GM18858 (cell line): ENCODE results near the gene UPK2.

ENCODE experiments used
- ATAC-seq: cut with Tn5 transposase; IDR thresholded peaks from one replicate; pipeline ENCODE4 v1.9.1; 2021; ENCODE audit not compliant: unreplicated experiment

UPK2 gene

GRCh38 chr11:118917481-118918127 lies 38.5 kb upstream of the UPK2 start:
- no peak for ATAC-seq

GRCh38 chr11:118918128-118918685 lies 37.9 kb upstream of the UPK2 start:
- ATAC-seq: no peak

- ATAC-seq: no peak
Measured at GRCh38 chr11:118918686-118919280, 37.3 kb upstream of the UPK2 start.

GRCh38 chr11:118921121-118921928 lies 34.8 kb upstream of the UPK2 start:
- no peak for ATAC-seq

GRCh38 chr11:118921929-118922744 lies 34.0 kb upstream of the UPK2 start:
- no peak for ATAC-seq

GRCh38 chr11:118922745-118923627 lies 33.1 kb upstream of the UPK2 start:
- ATAC-seq: no peak

- ATAC-seq: no peak
Measured at GRCh38 chr11:118923721-118924587, 32.1 kb upstream of the UPK2 start.

- no peak for ATAC-seq
Measured at GRCh38 chr11:118924591-118925585, 31.2 kb upstream of the UPK2 start.

GRCh38 chr11:118927554-118928100 lies 28.5 kb upstream of the UPK2 start:
- ATAC-seq: no peak

- ATAC-seq: no peak
Measured at GRCh38 chr11:118928101-118928869, 27.8 kb upstream of the UPK2 start.

GRCh38 chr11:118928870-118929500 lies 27.1 kb upstream of the UPK2 start:
- ATAC-seq: no peak

- no peak for ATAC-seq
Measured at GRCh38 chr11:118929501-118930093, 26.5 kb upstream of the UPK2 start.

- no peak for ATAC-seq
Measured at GRCh38 chr11:118930094-118930712, 25.9 kb upstream of the UPK2 start.

GRCh38 chr11:118931571-118931970 lies 24.5 kb upstream of the UPK2 start:
- no peak for ATAC-seq

GRCh38 chr11:118933486-118933885 lies 22.6 kb upstream of the UPK2 start:
- ATAC-seq: no peak
